ENCODE data around the gene ATOSB.

Gene ATOSB

DNA sequence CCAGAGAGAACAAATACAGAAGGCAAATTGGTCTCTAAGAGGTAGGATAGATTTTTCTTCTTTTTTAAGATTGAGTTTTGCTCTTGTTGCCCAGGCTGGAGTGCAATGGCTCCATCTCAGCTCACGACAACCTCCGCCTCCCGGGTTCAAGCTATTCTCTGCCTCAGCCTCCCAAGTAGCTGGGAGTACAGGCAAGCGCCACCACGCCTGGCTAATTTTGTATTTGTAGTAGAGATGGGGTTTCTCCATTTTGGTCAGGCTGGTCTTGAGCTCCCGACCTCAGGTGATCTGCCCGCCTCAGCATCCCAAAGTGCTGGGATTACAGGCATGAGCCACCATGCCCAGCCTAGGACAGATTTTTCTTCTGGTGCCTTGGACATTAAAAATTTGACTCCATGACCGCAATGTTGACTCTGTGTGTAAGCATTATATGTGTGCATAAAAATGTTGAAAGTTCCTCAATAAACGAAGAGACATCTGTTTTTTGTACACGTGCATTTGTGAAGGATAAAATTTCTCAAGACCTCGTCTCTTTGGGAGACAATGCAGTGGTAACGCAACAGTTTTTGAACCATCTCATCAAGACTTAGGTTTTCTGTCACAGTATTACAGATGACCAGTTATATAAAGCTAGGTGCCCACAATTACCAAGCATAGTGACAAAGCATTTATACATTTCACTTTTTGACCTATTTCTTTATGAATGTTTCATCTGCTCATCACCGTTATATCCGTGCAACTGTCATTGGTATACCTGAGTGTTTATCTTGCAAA lies 60.6 kb downstream of the ATOSB start:
- Histone ChIP-seq H3K36me3 (ENCODE audit: low read depth) (peaks cover 54% of the 10 kb centered on the region), H3K27ac (ENCODE audit: poor library complexity, severe bottlenecking) (no peak overlapping the region)
- no peak for ATAC-seq (ENCODE audit: low read depth)

DNA sequence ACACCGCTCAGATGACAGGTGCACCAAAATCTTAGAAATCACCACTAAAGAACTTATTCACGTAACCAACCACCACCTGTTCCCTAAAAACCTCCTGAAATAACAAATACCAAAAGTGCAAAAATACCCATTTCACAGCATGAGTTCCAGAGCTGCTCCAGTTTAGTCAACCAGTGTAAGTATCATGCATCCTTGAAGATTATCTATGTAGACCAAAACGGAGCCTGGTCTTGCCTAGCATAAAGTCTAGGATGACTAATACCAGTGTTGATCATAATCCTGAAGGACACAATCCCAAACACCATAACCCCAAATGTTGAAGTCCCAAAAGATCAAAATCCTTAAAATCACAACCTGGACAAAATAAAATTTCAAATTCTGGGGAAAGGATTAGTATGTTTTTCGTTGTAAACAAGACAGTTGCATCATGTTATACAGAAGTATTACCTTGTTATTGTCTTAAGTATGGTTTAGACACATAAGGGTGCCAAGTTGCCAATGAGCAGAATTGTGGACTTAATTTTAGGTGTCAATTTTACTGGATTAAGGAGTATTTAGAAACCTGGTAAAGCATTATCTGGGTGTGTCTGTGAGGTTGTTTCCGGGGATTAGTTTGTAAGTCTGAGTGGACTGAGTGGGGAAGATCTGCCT lies 61.4 kb downstream of the ATOSB start:
- H3K36me3 ChIP-seq (ENCODE audit: low read depth) = peaks cover 47% of the 10 kb centered on the region

More for the DNA sequence above, 60.6 kb downstream of the ATOSB start:
- no peaks in the 10 kb centered on the region for H3K4me1 ChIP-seq (ENCODE audit: insufficient read depth, poor library complexity, severe bottlenecking)
- H3K4me3 ChIP-seq (ENCODE audit: severe bottlenecking) = no peak overlapping the region
- TF ChIP-seq, protein P1, sequence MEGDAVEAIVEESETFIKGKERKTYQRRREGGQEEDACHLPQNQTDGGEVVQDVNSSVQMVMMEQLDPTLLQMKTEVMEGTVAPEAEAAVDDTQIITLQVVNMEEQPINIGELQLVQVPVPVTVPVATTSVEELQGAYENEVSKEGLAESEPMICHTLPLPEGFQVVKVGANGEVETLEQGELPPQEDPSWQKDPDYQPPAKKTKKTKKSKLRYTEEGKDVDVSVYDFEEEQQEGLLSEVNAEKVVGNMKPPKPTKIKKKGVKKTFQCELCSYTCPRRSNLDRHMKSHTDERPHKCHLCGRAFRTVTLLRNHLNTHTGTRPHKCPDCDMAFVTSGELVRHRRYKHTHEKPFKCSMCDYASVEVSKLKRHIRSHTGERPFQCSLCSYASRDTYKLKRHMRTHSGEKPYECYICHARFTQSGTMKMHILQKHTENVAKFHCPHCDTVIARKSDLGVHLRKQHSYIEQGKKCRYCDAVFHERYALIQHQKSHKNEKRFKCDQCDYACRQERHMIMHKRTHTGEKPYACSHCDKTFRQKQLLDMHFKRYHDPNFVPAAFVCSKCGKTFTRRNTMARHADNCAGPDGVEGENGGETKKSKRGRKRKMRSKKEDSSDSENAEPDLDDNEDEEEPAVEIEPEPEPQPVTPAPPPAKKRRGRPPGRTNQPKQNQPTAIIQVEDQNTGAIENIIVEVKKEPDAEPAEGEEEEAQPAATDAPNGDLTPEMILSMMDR (IDR thresholded peaks at IDR 0.05; ENCODE audit: poor library complexity, severe bottlenecking) = no peak
- H3K27me3 ChIP-seq (ENCODE audit: insufficient read depth, poor library complexity, severe bottlenecking) = no peaks in the 10 kb centered on the region
- H3K9me3 ChIP-seq (ENCODE audit: severe bottlenecking) = no peaks in the 10 kb centered on the region
- no peak for DNase-seq (ENCODE audit: low spot score)

More for the DNA sequence above, 61.4 kb downstream of the ATOSB start:
- H3K9me3 ChIP-seq (ENCODE audit: severe bottlenecking) = no peaks in the 10 kb centered on the region
- no peak overlapping the region for H3K4me3 ChIP-seq (ENCODE audit: severe bottlenecking)
- TF ChIP-seq, protein P1 (IDR thresholded peaks at IDR 0.05; ENCODE audit: poor library complexity, severe bottlenecking) = no peak
- ATAC-seq (ENCODE audit: low read depth) (no peak), DNase-seq (ENCODE audit: low spot score) (no peak)
- H3K4me1 ChIP-seq (ENCODE audit: insufficient read depth, poor library complexity, severe bottlenecking) = no peaks in the 10 kb centered on the region
- no peaks in the 10 kb centered on the region for H3K27me3 ChIP-seq (ENCODE audit: insufficient read depth, poor library complexity, severe bottlenecking)
- no peak overlapping the region for H3K27ac ChIP-seq (ENCODE audit: poor library complexity, severe bottlenecking)

Data from RWPE2 (cell line).